G401.6 (cell line): ENCODE results near the gene NRG3.

Experiments used
- FAIRE-seq: peaks from 2 replicates; lab custom pipeline; 2012; peaks lifted over from hg19 to GRCh38; lab: Jason Lieb, UNC

The NRG3 gene

DNA sequence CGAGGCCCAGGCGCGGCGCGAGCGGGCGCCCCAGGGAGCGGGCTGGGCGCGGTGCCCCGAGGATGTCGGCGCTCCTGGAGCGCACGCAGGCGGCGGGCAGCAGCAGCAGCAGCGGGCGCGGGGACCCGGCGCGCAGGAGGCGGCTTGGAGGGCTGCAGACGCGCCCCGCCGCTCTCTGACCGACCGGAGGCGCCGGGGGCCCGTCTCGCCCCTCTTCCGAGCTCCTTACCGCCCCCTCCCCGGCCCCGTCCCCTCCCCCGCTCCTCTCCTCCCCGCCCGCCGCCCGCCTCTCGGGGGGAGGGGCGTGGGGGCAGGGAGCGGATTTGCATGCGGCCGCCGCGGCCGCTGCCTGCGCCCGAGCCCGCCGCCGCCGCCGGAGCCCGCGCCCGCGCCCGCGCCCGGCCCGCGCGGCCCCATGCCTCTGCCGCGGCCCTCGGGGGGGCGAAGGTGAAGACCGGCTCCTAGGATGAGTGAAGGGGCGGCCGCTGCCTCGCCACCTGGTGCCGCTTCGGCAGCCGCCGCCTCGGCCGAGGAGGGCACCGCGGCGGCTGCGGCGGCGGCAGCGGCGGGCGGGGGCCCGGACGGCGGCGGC, at the start of gene NRG3:
Gene NRG3 (plus strand): TSS at position 320 of the 592 bp plus-strand sequence.
- no peak for FAIRE-seq

DNA sequence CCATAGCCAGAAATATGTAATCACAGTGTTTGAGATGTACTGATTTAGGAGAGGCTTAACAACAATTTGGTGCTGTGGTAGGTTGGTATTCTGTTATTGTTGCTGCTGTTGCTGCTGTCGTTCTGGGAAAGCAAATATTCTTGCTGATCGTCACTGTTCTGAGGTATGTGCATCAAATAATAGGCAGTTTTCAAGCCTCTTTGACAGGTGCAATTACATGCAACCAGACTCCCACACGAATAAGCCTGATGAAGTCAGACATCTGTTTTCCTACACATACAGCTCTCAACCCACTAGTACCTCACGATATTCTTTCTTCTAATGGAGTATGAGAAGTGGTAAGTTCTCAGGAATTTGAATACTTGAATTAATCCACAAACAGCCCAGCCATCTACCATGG, 46.7 kb upstream of the NRG3 start:
- no peak for FAIRE-seq

DNA sequence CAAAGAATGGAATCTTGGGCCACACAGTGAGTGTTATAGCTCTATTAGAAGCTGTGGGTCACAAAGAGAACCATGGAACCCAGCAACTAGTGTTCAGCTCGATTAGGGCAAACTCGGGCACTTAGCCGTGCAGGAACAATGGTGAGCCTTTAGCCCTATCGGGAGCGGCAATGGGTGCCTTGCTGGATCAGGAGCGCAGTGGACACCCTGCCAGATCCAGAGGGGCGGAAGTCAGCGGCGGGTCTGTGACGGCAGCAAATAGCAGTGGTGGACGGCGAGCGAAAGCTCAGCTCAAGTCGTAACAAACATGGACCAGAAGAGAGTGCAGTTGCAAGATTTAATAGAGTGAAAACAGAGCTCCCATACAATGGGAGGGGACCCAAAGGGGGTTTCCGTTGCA, 43.9 kb upstream of the NRG3 start:
- no peak for FAIRE-seq

DNA sequence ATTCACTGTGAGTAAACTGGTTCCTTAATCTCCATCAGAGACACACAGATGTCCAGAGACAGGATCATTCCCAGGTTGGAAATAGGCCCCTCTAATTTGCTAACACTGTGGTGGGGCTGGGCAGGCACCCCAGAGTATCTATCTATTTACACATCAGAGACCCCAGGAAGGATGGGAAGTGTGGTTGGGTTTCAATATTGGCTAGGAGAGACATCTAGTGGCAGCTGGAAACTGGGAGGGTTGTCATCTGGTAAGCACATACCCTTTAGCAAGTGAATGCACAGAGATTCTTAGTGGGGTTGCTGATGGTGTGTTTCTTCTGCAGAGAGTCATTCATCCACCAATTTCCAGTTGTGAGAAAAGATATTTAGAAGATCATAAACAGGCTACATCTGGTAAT, 36.0 kb upstream of the NRG3 start:
- FAIRE-seq: no peak

DNA sequence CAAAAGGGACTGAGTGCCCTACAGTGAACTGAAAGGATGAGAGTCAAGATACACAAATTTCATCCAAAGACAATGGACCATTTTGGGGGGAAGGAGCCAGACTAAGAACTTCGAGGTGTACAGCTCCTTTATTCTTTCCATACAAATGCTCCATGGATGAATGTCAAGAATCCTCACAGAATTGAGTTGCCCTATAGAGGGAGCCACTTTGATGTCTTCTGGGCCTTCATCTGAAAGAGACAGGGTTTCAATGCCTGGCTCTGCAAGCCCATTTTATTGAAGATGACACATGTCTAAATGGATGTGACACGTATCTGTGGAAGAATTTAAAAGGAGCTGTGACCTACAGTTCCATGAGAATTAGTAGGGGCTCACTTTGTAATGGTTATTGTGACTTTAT, 32.0 kb upstream of the NRG3 start:
- FAIRE-seq: no peak

DNA sequence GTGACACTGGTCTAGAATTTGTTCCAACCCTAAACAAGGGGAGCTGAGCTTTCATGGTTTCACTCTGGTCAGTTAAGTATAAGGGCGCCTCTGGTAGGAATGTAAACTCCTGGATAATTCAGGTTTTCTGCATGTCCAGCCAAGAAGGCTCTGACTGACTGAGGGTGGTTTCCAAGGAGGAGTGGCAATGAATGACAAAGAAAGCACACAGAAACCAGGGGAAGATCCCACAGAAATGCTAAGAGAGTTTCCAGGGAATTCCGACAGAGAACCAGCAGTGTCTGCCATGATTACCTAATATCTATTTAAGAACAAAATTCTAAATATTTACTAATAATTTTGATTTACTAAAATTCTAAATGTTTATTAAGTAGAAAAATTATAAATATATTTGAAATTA, 27.3 kb upstream of the NRG3 start:
- no peak for FAIRE-seq

DNA sequence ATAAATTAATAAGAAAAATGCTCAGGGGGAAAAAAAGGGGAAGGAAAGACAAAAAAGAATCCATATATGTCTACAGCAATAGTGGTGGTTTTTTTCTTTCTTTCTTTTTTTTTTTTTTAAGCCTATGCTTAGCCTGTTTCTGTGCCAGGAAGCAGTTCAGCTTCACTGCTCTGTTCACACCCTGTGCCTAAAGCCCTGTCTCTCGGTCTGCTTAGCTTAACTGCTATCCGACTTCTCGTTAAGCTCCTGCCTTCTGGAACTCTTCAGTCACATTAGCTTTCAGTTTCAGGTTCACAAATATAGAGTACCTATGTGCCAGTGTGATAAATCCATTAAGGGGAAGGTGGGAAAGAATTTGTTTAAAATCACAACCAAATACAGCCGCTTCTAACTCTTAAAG, 26.5 kb upstream of the NRG3 start:
- no peak for FAIRE-seq

DNA sequence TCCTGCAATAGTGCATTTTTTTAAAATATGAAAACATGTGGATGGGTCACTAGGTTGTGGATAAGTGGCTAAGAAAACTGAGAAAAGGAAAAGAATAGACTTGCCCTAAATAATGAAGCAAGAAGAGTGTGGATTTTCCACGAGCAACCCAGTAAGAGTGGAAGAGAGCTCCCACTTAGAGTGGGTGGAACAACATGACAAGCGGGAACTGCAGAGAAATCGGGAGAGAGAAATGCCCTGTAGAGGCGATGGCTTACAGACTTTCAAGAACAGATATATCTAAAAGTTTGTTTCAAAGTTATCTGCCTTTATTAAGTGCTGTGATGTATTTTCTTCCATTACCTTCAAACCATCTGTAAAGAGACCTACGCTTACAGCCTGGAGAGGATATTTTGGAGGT, 26.1 kb upstream of the NRG3 start:
- FAIRE-seq: no peak

DNA sequence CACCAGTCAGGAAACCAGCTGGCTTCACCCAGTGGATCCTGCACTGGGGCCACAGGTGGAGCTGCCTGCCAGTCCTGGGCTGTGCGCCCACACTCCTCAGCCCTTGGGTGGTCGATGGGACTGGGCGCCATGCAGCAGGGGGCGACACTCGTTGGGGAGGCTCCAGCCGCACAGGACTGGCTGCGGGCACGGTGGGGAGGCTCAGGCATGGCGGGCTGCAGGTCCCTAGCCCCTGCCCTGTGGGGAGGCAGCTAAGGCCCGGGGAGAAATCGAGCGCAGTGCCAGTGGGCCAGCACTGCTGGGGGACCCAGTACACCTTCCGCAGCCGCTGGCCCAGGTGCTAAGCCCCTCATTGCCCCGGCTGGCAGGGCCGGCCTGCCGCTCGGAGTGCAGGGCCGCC, 12.4 kb upstream of the NRG3 start:
- no peak for FAIRE-seq

DNA sequence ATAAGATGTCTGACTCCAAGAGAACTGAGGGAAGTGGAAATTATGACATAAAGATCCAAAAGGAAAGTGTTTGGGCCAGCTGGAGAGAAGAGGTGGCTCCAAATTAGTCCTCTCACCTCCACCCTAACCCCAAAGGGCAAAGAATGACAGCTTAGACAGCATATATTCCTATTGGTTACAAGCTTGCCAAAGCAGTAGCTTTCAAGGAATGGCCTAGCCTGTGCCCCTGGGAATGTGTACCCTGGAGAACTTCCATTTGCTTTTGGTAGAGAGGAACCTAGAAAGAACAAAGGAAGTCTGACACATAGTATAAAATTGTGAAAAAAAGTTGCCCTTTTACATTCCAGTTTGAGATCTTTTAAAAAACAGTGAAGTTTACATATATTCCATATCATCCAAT, 11.2 kb upstream of the NRG3 start:
- no peak for FAIRE-seq

DNA sequence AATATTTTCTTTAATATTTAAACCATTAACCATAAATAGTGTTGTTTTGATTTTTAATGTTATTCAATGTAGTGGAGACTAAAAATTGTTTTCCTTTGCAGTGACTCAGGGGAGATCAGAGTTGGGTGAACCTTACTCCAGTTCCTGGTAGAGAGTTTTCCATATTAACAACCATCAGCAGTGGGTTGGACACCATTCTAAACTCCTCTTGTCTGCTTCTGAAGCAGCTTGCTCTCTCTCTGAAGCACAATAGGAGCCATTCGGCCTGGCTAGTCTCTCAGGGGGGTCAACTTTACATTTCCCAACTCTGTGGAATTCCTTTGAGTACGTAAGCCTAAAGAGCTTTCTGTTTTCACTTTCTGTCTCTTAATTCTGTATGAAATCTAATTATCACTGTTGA, 9.4 kb upstream of the NRG3 start:
- no peak for FAIRE-seq

DNA sequence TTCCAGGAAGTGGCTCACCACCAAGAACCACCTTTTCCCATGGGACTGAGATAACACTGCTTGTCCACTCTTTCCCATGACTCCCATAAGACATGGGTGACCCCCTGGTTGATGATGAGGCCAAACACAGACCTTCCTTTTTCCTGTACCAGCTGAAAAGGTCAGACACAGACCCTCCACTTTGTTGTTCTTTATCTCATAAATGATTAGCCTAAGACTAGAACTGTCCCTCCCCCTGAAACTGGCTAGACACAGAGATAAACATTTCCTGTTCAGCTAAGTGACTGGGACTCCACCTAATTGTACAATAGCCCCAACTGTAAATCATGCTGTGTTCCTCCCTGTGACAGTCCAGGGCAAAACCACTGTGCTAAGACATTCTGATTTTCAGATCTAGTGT, 8.2 kb upstream of the NRG3 start:
- no peak for FAIRE-seq

DNA sequence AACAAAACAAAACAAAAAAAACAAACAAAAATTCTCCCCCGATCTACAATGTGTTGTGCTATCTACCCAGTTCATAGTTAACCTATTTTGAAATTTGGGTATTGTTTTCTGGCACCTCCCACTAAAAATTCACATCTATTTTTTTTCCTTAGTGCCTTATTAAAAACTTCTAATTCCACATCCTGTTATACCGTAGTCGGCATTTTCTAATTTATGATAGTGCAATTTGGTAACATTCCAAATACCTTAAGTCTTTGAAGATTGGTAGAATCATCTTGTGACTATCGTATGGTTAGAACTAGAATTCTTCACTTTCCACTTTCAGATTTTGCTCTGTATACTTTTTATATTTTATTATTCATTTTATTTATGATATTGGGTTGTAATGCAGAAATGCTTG, 4.5 kb upstream of the NRG3 start:
- no peak for FAIRE-seq

DNA sequence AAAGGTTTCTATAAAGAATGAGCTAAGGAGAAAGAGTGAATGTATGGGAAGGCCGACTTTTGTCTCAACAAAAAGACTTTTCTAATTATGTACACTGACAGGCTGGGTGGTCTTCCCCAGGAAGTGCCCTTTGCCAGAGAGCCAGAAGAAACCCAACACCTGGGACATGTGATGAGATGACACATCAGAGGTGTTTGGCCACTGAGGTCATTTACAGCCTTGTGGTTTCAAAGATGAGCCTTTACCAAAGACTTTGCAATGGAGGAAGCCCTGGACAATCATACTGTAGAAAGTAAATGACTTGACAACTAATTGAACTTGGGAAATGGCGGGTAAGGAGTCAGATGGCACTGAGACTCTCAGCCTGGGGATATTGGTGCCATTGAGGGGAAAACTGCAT, 3.4 kb upstream of the NRG3 start:
- FAIRE-seq: no peak

DNA sequence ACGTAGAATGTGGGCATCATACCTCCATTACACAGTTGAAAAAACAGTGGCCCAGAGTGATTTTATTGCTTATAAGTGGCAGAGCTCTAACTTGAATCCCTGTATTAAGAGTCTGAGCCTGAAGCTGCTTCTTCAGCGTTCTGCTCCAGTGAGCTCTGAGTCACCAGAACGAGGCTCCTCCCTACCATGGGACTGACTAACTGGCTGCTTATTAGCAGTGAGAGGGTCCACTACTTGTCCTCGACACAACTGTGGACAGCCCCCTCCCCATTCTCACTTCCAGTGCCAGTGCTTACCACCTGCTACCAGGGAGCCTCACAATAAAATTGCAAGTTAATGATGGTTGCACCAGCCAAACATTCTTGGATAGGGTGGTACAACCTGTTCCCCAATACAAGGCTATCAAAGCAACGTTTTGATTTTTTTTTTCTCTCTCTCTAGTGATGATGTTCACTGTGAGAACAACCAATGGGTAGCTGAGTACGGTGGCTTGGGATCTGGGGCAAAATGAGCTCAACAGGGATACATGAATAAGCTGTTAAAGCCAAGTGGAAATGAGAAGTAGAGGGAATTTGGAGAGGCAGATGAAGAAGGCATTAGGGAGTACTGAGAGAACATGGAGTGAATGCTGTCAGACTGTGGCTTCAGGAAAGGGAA, 2.7 kb upstream of the NRG3 start:
- FAIRE-seq: no peak

DNA sequence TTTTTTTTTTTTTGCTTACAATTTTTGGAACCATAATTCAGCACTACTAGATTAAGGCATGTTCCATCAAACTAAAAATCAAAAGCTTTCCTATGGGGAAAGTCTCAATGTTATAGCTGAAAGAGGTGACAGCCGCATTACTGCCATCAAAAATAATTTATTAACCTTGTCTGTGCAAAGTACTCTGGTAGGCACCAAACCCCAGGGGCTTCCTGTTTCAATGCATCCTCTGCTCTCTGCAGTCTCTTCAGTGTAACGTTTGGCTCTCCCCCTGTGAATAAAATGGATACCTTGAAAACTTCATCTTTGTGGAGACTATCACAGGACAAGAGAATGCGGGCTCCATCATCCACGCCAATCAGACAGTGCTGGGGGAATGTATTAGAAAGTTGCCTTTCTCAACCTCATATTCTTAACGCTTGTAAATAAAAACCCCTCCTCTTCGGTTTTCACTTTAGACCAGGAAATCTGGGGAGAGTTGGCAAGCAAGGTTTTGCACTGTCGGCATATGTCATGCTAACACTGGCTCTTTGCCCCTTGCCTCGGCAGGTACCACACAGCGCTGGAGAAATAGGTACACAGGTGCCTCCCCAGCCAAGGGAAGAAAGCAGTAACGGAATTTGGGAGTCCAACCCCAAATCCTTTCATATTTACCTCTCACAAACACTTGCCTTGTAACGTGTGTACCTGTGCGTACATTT, 1.6 kb upstream of the NRG3 start:
- no peak for FAIRE-seq

DNA sequence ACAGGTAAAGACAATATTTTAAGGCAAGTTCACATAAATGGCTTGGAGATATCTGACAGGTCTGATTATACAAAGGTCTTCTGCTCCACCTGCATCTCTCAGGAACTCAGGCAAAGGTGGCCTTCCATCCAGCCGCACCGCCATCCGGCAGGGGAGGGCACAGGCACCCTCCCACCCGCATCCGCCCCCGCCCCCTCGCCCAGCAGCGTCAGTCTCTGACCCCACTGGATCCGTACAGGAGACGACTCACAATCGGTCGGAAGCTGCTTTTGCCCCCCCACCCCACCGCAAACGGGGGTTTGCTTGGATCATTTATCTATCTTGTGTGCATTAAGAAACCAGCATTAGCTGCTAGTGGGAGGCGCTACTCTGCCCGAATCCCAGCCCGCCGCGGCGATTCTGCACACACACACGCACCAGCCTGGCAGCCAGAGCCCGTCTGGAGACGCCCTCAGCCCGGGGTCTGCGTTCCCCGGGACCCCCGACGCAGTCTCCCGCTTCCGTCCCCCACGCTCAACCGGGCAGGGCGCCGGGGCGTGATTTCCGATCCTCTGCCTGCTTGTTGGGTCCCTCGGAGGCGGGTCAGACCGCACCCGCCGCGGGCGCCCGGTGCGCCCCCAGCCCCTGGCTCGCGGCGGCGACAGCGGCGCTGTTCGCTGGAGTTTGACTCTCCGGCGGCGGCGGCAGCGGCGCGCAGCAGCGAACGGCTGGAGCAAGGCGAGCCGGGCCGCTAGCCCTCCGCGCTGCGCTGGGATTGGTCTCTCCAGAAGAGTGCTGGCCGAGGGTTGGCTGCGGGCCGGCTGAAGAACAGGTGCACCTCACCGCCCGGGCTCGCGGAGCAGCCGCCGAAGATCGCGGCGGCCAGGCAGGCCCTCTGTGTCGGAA, 820 bp upstream of the NRG3 start:
- no peak for FAIRE-seq

DNA sequence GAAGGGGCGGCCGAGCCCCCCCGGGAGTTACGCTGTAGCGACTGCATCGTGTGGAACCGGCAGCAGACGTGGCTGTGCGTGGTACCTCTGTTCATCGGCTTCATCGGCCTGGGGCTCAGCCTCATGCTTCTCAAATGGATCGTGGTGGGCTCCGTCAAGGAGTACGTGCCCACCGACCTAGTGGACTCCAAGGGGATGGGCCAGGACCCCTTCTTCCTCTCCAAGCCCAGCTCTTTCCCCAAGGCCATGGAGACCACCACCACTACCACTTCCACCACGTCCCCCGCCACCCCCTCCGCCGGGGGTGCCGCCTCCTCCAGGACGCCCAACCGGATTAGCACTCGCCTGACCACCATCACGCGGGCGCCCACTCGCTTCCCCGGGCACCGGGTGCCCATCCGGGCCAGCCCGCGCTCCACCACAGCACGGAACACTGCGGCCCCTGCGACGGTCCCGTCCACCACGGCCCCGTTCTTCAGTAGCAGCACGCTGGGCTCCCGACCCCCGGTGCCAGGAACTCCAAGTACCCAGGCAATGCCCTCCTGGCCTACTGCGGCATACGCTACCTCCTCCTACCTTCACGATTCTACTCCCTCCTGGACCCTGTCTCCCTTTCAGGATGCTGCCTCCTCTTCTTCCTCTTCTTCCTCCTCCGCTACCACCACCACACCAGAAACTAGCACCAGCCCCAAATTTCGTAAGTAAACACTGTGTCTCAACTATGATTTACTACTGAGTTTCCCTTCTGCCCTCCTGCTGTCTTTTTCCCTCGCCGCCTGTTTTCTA, 666 bp downstream of the NRG3 start:
- FAIRE-seq: no peak

DNA sequence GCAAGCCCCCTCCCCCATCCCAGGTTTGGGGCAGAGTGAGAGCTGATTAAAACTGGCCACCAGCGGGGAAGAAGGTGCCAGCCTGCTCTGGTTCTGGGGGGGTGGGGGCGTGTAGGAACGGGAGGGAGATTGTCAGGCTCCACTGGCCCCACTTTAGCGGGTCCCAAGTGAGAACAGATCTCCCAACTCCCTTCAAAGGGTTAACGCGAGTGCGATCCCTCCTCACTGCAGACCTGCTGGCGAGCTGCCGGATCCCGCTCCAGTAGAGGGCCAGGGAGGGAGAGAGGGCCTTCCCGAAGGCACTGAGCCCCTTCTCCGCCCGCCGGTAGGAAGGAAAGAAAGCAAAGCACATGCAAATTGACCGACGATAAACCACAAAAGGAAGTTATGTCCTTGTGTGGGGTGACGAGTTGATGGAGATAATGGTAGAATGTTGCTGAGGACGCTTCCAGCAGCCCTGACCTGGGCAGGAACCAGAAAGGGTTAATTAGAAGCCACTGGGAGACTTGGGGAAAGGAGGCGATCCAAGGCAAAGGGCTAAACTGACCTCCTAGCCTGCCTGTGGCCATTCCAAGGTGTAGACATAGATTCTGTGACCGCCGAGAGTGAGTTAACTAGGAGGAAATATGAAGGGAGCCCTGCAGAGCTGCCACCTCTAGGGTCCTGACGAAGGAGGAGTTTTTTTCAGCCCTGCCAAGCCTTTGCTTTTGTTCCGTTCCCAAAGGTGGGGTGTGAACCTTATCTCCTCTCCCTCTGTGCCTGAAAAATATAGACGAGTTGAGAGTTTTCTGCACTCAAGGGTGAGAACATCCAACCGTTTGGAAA, 1.5 kb downstream of the NRG3 start:
- FAIRE-seq: no peak

DNA sequence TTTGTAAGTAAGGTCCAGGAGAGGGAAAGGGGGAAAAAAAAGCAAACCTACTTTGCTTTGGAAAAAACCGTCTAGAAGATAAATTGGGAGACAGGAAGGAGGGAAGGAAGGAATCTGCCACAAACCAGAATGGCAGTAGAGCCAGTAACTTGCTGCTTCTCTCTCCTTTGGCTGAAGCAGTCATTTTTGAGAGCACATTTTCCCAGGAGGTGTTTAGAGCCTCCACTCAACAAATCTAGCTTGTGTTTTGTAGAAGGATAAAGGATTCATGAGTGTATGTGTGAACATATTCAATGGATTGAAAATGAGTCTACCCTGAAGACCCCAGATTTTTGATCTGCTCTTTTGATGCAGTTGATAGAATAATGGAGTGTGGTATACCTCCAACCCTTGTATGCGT, 2.6 kb downstream of the NRG3 start:
- FAIRE-seq: no peak

DNA sequence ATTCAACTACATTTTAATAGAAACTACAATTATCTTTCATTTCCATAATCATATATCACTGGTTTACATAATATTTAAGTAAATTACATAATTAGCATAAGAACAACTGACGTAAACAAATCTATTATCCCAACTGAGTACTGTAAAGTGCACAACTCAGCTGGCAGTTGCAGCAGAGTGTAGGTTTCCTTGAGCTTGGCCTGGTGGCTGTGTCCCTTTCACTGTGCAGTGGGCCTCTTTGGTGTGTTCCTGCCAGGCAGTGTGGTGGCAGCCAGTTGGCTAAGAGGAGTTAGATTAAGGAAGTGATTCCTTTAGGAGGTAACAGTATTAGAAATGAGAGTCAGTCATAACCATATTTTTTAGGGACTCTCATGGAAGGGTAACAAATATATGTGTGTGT, 7.0 kb downstream of the NRG3 start:
- FAIRE-seq: no peak
